Activated naive CD4-positive, alpha-beta T cell treated with anti-CD3 and anti-CD28 coated beads for 36 hours (primary cell): Measurements from ENCODE around the gene LAMA4. TPM values are rescaled to one million over a fixed set of nuclear protein-coding genes. Genes with fewer than 3 reads are reported as not detected.

Experiments used
- CTCF ChIA-PET: fragments of 350-600 bp; sonication (Branson Sonifier 250); formaldehyde crosslinking; loops from one replicate; lab custom pipeline; 2021; ENCODE audit warnings: antibody characterized with exemption; lab: Charles Lee
- DNase-seq: peaks from one replicate; pipeline ENCODE4 v3.0.0-alpha.2; 2020
- H3K27ac Mint-ChIP-seq: one replicate; pipeline ENCODE4 v1.8.0; 2021; ENCODE audit warnings: mild to moderate bottlenecking, mixed read lengths
- H3K27me3 Mint-ChIP-seq: one replicate; pipeline ENCODE4 v1.8.0; 2021; ENCODE audit warnings: low read depth, mixed read lengths
- H3K36me3 Mint-ChIP-seq: one replicate; pipeline ENCODE4 v1.8.0; 2021; ENCODE audit warnings: low read depth, mixed read lengths
- H3K4me1 Mint-ChIP-seq: one replicate; pipeline ENCODE4 v1.8.0; 2021; ENCODE audit warnings: low read depth, mixed read lengths
- H3K4me3 Mint-ChIP-seq: one replicate; pipeline ENCODE4 v1.8.0; 2021; ENCODE audit warnings: mild to moderate bottlenecking, moderate library complexity, mixed read lengths
- H3K9me3 Mint-ChIP-seq: one replicate; pipeline ENCODE4 v1.8.0; 2021; ENCODE audit warnings: mixed read lengths
- intact Hi-C: fragments of 100-400 bp; cut with micrococcal nuclease; formaldehyde crosslinking; loops from one replicate; pipeline ENCODE4 v1.15.1; 2023
- total RNA-seq, 2 experiments: library from RNA; stranded (reverse); gene quantifications; one replicate each; pipeline ENCODE4 v1.2.3, GENCODE V29; 2021

Gene LAMA4
- total RNA-seq, 2 experiments from 2014 or later, result not detected

DNA sequence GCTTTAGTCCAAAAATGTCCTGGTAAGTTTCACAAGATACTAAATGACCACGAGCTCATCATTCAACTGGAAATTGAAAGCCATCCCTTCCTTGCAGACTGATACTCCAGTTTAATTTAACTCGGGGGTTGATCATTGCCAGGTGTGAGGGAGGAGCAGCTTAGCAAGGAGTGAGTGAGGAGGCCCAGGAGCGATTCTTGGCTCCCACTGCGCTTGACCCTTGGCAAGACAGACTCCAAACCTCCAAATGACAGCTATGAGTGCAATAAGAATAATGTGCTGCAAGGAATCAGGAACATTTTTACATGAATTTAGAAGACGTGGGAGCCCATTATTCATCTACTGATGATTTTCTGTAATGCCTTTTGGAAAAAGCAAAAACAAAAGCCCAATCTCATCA lies 64.9 kb downstream of the LAMA4 start:
- no peak for DNase-seq
- CTCF ChIA-PET, result interaction anchor here (0.7 to 4.8 kb wide), 2 partner anchors 10 to 179 kb away, joined by 3 to 27 read pairs; no protein-coding TSS in a partner anchor
- H3K9me3 Mint-ChIP-seq, result no peaks in the 10 kb centered on the region
- no peaks in the 10 kb centered on the region for H3K4me1 Mint-ChIP-seq
- no peak overlapping the region for H3K27ac Mint-ChIP-seq
- intact Hi-C loops, result loop anchor here (10.0 kb wide), 1 partner anchor 335 kb away; no protein-coding TSS in a partner anchor
- H3K4me3 Mint-ChIP-seq, result no peak overlapping the region
- peaks cover 14% of the 10 kb centered on the region for H3K27me3 Mint-ChIP-seq
- no peaks in the 10 kb centered on the region for H3K36me3 Mint-ChIP-seq

DNA sequence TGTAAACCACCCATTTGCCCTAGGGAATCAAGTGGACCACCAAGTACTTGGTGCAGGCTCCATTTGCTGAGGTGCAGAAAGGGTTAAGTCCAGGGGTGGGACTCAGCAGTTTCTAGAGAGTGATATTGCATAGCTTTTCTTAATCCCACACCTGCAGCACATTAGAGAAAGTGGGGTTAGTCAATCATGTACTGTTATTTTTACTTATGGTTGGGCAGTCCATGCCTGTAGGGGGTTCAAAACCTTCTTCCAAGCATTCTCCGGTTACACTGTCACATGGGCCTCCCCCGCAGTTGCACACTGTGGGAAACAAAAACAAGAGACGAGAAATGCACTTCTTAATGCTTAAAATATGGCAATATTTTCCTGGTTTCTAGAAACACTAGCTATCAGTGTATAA lies 65.5 kb downstream of the LAMA4 start:
- intact Hi-C loops, result loop anchor here (10.0 kb wide), 1 partner anchor 336 kb away; no protein-coding TSS in a partner anchor
- Mint-ChIP-seq H3K4me1 (no peaks in the 10 kb centered on the region), H3K36me3 (no peaks in the 10 kb centered on the region), H3K4me3 (no peak overlapping the region), H3K27me3 (peaks cover 14% of the 10 kb centered on the region), H3K9me3 (no peaks in the 10 kb centered on the region), H3K27ac (no peak overlapping the region)
- CTCF ChIA-PET, result interaction anchor here (4.8 kb wide), 1 partner anchor 9 kb away, joined by 27 read pairs; no protein-coding TSS in a partner anchor
- no peak for DNase-seq

- H3K36me3 Mint-ChIP-seq, result no peaks in the 10 kb centered on the region
- no peak for DNase-seq
- intact Hi-C loops, result loop anchor here (10.0 kb wide), 1 partner anchor 337 kb away; no protein-coding TSS in a partner anchor
- CTCF ChIA-PET, result interaction anchor here (2.9 kb wide), 1 partner anchor 123 kb away, joined by 10 read pairs; no protein-coding TSS in a partner anchor
- H3K4me3 Mint-ChIP-seq, result no peak overlapping the region
- no peaks in the 10 kb centered on the region for H3K9me3 Mint-ChIP-seq
- H3K27ac Mint-ChIP-seq, result no peak overlapping the region
- no peaks in the 10 kb centered on the region for H3K4me1 Mint-ChIP-seq
- H3K27me3 Mint-ChIP-seq, result peaks cover 14% of the 10 kb centered on the region
These were observed 66.6 kb downstream of the LAMA4 start for GRCh38 chr6:112187736-112188135.

DNA sequence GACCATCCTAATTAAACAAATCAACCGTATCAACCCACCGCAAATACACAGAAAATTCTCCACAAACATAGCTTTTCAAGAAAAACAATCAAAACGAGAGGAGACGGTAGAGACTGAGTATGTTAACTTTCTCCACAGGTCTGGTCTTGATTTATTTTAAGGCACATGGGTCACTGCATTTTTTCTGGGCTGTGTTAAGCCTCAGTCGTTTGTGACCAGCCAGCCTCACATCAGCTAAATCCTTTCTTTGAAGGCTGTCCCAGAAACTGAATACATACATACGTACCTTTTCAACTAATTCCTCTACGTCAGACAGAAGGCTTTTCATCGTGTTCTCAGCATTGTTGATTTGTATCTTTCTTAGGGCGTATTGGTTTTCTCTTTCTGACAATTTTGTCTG lies 69.4 kb downstream of the LAMA4 start:
- no peak overlapping the region for H3K27ac Mint-ChIP-seq
- no peak for DNase-seq
- H3K27me3 Mint-ChIP-seq, result peaks cover 14% of the 10 kb centered on the region
- H3K4me3 Mint-ChIP-seq, result no peak overlapping the region
- no peaks in the 10 kb centered on the region for H3K36me3 Mint-ChIP-seq
- CTCF ChIA-PET, result interaction anchor here (2.9 kb wide), 1 partner anchor 126 kb away, joined by 10 read pairs; no protein-coding TSS in a partner anchor
- intact Hi-C loops, result loop anchor here (5.0 to 10.0 kb wide), 3 partner anchors 72 to 432 kb away; no protein-coding TSS in a partner anchor
- H3K4me1 Mint-ChIP-seq, result no peaks in the 10 kb centered on the region
- no peaks in the 10 kb centered on the region for H3K9me3 Mint-ChIP-seq

DNA sequence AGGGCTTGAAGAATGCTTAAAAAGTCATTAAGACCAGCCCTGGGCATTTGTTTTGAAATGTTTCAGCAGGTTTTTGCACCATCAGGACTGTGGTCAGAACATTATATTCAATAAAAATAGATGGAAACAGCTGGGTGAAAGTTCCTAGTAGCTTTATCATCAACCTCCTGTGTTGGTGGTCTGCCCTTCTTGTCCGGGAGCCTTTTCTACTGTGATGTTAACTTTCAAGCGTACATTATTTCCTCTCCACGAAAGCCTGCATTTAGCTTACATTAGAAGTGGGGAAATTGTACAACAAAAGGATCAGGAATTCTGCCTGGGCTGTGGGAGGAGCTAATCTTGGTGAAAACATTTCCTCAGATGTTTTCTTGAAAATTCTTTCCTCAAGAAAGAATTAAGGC lies 71.1 kb downstream of the LAMA4 start:
- Mint-ChIP-seq H3K36me3 (no peaks in the 10 kb centered on the region), H3K27ac (no peak overlapping the region), H3K27me3 (peaks cover 8% of the 10 kb centered on the region), H3K4me3 (no peak overlapping the region), H3K9me3 (no peaks in the 10 kb centered on the region), H3K4me1 (no peaks in the 10 kb centered on the region)
- DNase-seq, result no peak
- CTCF ChIA-PET, result interaction anchor here (0.8 to 1.6 kb wide), 8 partner anchors 12 to 133 kb away, joined by 3 to 6 read pairs (median 3); no protein-coding TSS in a partner anchor
- intact Hi-C loops, result loop anchor here (5.0 to 10.0 kb wide), 3 partner anchors 74 to 434 kb away; no protein-coding TSS in a partner anchor

- Mint-ChIP-seq H3K4me3 (no peak overlapping the region), H3K4me1 (no peaks in the 10 kb centered on the region), H3K36me3 (no peaks in the 10 kb centered on the region), H3K27ac (no peak overlapping the region), H3K9me3 (no peaks in the 10 kb centered on the region), H3K27me3 (no peaks in the 10 kb centered on the region)
- CTCF ChIA-PET, result interaction anchor here (1.6 to 4.4 kb wide), 10 partner anchors 9 to 1728 kb away, joined by 6 to 56 read pairs (median 16); no protein-coding TSS in a partner anchor
- intact Hi-C loops, result loop anchor here (2.0 to 10.0 kb wide), 4 partner anchors 76 to 1678 kb away; no protein-coding TSS in a partner anchor
- DNase-seq, result no peak
These were observed 73.2 kb downstream of the LAMA4 start for GRCh38 chr6:112181130-112181529.

DNA sequence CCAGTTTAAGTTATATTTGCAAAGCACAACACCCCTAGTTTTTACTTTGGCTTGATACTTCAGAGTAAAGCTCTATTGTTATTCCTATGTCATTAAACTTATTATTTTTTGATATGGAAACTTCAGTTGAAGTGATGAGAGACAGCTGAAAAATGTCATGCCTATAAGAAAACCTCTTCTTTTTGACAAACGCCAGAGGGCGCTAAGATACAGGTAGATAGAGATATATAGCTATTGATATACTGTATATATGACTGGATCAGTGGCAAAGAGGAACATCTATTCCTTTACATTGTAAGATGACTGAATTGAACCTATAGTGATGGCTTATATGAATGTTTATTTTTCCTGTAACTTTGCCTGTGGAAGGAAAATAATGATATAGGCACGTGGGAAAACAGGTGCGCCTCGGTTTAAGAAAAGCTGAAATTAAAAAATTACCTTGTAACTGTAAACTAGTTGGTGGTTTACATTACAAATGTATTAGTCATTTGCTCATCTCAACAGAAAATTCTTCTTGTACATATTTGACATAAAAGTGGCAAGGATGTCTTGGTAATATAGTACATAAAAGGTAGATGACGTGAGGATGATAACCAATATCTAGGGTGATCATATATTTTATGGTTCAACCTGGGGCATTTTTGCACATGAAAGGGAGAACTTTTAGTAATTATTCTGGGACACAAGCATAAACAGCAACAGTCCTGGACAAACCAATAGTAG lies 74.1 kb downstream of the LAMA4 start:
- H3K27ac Mint-ChIP-seq, result no peak overlapping the region
- no peak overlapping the region for H3K4me3 Mint-ChIP-seq
- H3K9me3 Mint-ChIP-seq, result no peaks in the 10 kb centered on the region
- intact Hi-C loops, result loop anchor here (1.0 to 10.0 kb wide), 7 partner anchors 77 to 1729 kb away; no protein-coding TSS in a partner anchor
- CTCF ChIA-PET, result interaction anchor here (0.6 to 4.4 kb wide), 39 partner anchors 10 to 1729 kb away, joined by 3 to 56 read pairs (median 4); partner anchors contain the start of genes FAM229B and TUBE1
- H3K27me3 Mint-ChIP-seq, result no peaks in the 10 kb centered on the region
- no peaks in the 10 kb centered on the region for H3K36me3 Mint-ChIP-seq
- H3K4me1 Mint-ChIP-seq, result no peaks in the 10 kb centered on the region
- peak; percentile 69 for DNase-seq

DNA sequence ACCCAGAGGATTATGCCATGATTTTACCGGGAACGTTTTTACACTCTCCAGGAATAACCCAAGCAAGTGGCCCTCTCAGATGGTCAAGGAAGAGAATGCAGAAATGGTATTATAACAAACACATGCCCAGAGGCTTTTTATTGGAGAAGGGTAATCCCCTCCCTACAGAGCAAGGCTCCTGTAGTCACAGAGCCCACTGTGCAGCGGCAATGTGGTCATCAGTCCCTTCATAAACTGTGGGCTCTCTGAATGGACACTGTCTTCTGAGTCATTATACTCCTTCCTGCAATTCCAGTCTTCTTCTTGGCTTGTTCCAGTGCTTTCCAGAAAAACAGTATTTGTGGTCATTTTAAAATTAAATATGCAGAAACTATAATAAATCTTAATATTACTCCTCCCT lies 74.7 kb downstream of the LAMA4 start:
- Mint-ChIP-seq H3K36me3 (no peaks in the 10 kb centered on the region), H3K27me3 (no peaks in the 10 kb centered on the region), H3K27ac (no peak overlapping the region), H3K9me3 (no peaks in the 10 kb centered on the region), H3K4me3 (no peak overlapping the region), H3K4me1 (no peaks in the 10 kb centered on the region)
- intact Hi-C loops, result loop anchor here (1.0 to 10.0 kb wide), 7 partner anchors 78 to 1730 kb away; no protein-coding TSS in a partner anchor
- CTCF ChIA-PET, result interaction anchor here (0.7 to 4.4 kb wide), 34 partner anchors 11 to 1732 kb away, joined by 3 to 56 read pairs (median 5); partner anchors contain the start of genes FAM229B and TUBE1
- DNase-seq, result no peak

DNA sequence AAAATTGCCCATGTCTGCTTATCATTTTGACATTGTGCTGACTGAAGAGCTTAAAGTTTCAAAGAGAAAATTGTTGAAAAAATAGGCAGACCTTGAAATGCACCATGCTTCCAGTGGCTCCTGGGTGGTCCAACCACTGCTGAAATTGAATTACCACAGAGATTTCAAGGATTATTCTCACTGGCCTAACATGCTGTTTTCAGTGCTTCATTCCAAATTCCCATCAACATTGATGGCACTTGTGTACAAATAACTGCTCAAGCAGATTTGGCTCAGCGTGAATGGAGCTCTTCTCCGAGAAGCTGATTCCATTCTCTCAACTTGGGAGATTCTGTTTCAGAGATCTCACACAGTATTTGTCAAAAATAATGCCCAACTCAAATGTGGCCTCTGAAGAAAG lies 75.5 kb downstream of the LAMA4 start:
- Mint-ChIP-seq H3K27me3 (no peaks in the 10 kb centered on the region), H3K9me3 (no peaks in the 10 kb centered on the region), H3K4me1 (no peaks in the 10 kb centered on the region), H3K4me3 (no peak overlapping the region), H3K36me3 (no peaks in the 10 kb centered on the region), H3K27ac (no peak overlapping the region)
- intact Hi-C loops, result no loop called here
- no peak for DNase-seq
- CTCF ChIA-PET, result interaction anchor here (0.6 to 4.4 kb wide), 13 partner anchors 12 to 1733 kb away, joined by 3 to 56 read pairs (median 5); no protein-coding TSS in a partner anchor

DNA sequence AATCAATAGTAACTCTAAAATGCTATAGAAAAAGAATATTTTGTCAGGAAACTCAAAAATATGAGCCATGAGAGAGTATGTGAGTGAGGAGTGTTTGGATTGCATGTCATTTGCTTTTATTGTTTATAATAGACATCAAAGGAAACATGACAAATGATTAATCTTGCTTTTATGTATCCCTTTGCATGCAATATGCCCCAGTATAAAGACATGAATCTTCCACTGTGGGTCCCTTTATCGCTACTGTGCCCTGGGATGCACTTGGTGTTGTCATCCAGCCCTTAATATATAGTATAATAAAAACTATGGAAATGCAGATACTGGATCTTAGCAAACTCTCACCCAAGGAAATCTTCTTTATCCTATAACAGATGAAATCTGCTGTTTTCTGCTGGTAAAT lies 77.3 kb downstream of the LAMA4 start:
- intact Hi-C loops, result no loop called here
- Mint-ChIP-seq H3K4me3 (no peak overlapping the region), H3K4me1 (no peaks in the 10 kb centered on the region), H3K27ac (no peak overlapping the region), H3K27me3 (no peaks in the 10 kb centered on the region), H3K36me3 (no peaks in the 10 kb centered on the region), H3K9me3 (no peaks in the 10 kb centered on the region)
- no peak for DNase-seq
- CTCF ChIA-PET, result interaction anchor here (1.2 to 4.4 kb wide), 3 partner anchors 12 to 546 kb away, joined by 3 to 56 read pairs (median 27); no protein-coding TSS in a partner anchor

- H3K9me3 Mint-ChIP-seq, result no peaks in the 10 kb centered on the region
- CTCF ChIA-PET, result interaction anchor here (1.0 to 1.2 kb wide), 2 partner anchors 10 to 545 kb away, joined by 3 to 4 read pairs; no protein-coding TSS in a partner anchor
- H3K4me1 Mint-ChIP-seq, result no peaks in the 10 kb centered on the region
- no peaks in the 10 kb centered on the region for H3K36me3 Mint-ChIP-seq
- H3K4me3 Mint-ChIP-seq, result no peak overlapping the region
- H3K27ac Mint-ChIP-seq, result no peak overlapping the region
- peaks cover 2% of the 10 kb centered on the region for H3K27me3 Mint-ChIP-seq
- DNase-seq, result no peak
- intact Hi-C loops, result no loop called here
These were observed 78.2 kb downstream of the LAMA4 start for GRCh38 chr6:112176175-112176574.

DNA sequence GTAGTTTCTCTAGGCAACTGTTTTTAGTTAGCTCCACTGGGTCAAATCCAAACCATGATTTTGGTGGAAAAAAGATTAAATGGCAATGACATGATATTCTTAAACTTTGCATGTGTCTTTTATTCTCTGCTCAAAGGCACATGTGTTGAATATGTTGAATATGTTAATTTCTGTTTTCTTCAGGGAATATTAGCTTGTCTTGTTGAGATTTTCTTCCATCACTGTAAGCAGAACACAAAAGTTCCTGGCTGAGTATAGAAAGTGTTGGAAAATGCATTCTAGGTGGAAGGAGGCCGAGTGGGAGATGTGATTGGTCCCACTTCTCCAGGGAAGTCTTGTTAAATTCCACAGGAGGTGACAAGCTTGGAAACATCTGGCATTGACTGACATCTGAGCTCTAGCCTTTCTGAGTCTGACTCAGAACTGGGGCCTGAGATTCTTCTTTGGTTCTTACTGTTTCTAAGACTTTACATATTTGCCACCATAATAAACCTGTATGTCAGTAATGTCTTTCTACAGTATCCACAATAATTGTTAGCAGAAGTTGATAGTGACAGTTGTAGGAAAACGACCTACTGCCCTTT lies 81.1 kb downstream of the LAMA4 start:
- no peaks in the 10 kb centered on the region for H3K9me3 Mint-ChIP-seq
- no peak overlapping the region for H3K27ac Mint-ChIP-seq
- no peak overlapping the region for H3K4me3 Mint-ChIP-seq
- no peaks in the 10 kb centered on the region for H3K4me1 Mint-ChIP-seq
- CTCF ChIA-PET, result interaction anchor here (0.6 to 1.8 kb wide), 6 partner anchors 10 to 142 kb away, joined by 3 to 9 read pairs (median 4); partner anchors contain the start of genes FAM229B and TUBE1
- intact Hi-C loops, result no loop called here
- DNase-seq, result no peak
- peaks cover 13% of the 10 kb centered on the region for H3K27me3 Mint-ChIP-seq
- no peaks in the 10 kb centered on the region for H3K36me3 Mint-ChIP-seq
